GM21723 (cell line): ENCODE results near the gene ANKS6.
"Not testable (repeated sequence)": the region's sequence is repeated elsewhere in the genome, so short reads cannot be mapped to it uniquely, and the experiment has no call there.

Source experiments
- ATAC-seq: cut with Tn5 transposase; IDR thresholded peaks from one replicate; pipeline ENCODE4 v1.9.1; 2021; ENCODE audit warnings: mild to moderate bottlenecking, moderate library complexity; ENCODE audit not compliant: unreplicated experiment

ANKS6 gene

DNA sequence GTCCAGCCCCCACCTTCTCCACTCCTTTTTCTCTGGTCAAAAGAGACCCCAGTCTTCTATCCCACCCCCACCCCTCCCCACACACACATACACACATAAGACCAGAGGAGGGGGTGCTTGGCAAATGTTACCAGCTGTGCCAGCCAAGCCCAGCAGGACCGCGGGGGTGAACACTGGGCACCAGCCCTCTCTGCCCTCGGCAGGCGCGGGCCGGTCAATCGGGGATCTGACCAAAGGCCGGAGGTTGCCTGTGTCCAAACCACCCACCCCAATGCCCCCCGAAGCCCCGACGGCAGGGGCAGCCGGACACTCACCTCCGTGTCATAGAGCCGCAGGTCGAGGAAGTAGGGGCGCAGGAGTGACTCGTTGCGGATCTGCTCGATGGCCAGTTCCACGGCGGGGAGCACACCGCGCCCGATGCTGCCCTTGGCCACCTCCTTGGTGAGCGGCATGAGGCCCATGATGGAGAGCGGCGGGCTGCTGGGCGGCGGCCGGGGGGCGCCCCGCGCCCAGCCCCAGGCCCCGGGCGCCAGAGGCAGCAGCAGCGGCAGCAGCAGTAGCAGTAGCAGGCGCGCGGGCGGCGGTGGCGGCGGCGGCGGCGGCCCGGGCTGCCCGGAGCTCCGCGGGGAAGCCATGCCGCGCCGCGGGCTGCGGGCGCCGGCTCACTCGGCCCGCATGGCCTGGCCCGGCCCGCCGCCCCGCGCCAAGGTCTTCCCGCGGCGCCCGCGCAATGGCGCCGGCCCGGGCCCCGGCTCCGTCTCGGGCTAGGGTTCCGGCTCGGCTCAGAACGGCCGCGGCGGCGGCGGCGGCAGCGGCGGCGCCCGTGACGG, 88.0 kb downstream of the ANKS6 start:
- no peak for ATAC-seq

DNA sequence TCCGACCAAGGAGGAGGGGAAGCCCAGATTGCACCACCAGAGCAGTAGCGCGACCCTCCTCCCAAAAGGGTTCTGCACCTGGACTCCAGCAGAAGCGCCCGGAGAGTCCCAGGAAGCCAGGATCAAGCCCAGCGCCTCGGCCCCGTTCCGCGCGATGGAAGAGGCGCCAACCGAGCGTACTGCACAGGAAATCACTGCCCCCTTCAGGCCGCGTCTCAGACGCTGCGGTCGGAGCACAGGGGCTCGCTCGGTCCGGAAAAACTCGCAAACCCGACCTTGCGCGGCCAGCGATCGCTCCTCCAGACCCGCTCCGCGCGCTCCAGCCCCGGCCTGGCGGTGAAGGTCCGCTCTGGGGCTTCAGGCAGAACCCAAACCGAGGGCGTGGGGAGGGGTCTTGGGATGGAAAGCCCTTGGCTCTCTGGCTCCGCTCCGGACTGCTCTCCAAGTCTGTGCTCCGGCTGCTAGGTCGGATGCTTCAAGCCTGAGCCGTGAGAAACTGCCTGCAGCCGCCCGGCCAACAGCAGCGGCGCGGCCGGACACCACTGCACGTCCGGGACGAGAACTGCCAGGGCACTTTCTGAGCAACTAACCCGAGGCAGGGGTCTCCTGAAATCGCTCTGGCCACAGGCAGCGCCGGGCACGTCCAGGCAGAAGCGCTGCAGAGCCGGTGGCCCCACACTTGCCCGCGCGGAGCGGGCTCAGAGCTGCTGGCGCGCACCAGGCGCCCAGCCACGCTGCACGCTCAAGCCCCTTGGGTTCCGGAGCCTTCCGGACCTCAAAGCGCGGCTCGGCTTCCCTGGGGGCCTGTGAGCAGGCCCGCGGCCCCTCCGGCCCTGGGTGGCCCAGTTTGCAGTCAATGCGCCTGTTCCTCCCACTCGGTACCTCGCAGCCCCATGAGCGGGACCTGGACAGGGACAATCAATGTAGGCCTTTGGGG, 88.9 kb downstream of the ANKS6 start:
- ATAC-seq = peak; percentile 51

DNA sequence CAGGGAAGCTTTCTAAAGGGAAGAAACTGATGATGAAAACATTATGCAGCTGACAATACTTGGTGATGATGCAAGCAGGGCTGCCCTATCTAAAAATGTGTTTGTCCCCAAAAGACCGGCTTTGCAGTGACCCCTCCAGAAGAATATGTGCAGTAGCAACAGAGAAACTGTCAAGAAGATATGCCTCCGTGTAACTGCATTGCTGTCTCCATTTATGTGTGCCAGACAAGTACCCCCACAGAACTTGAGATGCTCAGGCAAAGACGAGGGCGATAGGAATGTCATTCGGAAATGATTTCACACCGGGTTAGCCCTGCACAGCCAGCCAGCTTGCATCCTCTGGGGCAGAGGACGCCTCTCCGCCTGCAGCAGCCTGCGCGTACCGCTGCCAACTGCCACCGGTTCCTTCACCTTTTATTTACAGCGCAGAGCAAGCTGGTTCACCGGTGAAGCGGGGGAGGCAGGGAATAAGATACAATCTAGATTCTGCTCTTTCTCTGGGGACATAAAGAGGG, 89.6 kb downstream of the ANKS6 start:
- no peak for ATAC-seq

DNA sequence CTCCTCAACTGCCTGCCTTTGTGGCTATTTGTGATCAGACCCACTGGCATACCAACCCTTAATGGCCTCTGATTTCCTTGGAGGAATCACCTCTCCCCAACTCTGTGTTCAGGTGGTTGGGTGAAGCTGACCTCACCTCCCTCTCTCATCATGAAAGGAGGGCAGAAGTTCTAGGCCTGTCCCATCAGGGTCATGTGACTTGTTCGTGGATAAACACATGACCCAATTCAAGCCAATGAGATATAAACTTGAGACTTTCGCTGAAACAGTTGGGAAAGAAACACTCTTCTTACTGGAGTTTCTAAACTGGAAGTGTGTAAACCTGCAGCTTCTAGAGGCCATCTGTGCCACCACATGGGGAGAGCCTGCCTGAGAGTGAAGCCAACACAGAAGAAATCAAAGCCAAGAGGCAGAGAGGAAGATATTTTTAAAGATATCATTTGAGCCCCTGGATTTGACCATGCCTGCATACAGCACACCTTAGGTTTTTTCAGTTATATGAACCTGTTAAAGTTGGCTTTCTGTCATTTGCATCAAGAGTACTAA, 93.4 kb downstream of the ANKS6 start:
- no peak for ATAC-seq

DNA sequence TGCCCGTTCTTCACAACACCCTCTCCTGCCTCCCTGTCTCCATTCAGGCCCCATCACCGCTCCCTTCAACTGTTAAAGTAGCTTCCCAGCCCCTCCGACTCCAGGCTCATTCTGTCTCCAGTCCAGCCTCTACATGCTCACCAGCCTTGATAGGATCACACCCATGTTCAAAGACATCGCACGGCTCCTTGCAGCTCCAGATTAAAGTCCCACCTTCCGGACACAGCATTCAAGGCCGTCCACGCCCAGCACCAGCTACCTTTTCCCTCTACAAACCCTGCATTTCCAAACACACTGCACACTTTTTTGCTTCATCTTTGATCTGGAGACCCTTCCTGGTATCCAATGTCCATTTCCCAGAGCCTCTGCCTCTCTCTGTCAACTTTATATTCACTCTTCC, 94.0 kb downstream of the ANKS6 start:
- no peak for ATAC-seq

DNA sequence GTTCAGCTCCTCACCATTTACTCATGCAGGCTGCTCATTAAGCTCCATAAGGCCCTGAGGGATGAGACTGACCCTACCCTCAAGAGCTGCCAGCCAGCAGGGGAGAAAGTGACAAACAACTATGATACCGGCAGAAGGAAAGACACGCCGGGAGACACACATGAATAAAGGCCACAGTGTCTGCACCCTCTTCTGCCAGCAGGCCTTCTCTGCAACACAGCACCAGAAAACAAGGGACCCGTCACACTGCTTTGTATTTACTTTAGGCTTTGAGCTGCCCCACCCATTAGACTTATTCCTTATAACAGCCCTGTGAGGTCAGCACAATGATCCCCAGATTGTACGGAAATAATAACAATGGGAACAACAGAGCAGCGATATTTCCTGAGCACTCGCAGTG, 94.8 kb downstream of the ANKS6 start:
- ATAC-seq = no peak

DNA sequence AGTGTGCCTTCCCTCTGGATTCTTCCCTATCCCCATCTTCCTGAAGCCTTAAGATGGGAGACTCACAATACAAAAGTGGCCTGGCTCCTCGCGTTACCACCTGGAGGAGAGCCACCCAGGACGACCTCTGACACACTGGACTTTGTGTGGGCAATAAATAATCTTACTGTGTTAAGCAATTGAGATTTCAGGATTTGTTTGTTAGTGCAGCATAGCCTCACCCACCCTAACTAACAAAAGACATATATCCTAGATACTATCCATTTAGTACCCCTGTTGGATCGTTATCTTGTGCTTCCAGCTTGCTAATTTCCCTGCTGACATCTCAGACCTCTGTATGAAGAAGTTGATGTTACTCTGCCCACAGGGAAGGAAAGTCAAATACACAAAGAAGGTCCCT, 95.6 kb downstream of the ANKS6 start:
- ATAC-seq = no peak

DNA sequence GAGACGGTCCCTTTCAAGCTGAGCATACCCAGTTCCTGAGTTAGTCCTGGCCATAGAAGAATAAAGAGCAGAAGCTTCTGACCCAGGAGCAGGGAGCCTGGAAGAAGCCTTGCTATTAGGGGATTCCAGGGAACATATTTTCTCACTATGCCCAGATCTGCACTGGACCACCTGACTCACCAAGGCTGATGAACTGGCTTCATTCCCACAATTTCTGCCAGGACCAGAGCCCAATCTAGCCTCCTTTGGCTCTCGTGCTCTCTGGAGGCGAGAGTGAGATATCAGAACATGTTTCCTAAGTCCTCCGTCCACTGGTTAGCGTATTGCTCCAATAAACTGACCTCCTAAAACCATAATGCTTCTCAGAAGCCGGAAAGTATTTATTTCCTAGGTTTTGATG, 97.5 kb downstream of the ANKS6 start:
- ATAC-seq = no peak

DNA sequence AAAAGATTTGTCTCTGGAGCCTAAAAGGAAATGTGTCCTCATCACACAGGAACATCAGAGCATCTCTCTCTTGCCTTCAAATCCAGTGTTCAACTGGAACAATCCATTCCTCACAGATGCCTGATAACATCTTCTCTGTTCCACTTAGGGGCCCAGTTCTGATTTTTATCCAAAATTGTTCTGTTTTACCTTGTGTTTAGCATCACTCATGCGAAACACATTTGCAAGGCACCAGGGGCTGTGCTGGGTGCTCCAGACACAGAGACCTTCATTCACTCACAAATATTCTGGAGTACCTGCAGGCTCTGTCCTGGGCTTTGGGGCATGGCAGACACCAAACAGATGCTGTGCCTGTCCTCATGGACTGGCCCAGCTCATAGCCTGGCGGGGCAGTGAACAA, 101.4 kb downstream of the ANKS6 start:
- no peak for ATAC-seq

DNA sequence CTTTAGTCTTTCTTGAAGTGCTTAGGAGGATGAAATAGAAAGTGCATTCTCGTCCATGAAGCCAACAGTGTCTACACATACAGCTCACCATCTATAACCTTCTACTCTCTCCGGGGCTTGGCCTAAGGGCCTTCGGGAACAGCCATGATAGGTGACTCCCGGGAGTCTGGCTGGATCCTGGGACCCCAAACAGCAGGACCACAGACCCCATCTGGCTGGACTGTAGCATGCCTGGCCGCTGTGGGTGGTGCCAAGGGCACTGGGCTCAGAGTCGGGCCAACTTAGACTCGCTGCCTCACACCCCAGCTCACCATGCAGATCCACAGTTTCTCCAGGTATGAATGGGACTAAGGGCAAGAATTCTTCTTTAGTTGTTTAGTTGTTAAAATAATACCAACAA, 104.0 kb downstream of the ANKS6 start:
- no peak for ATAC-seq

DNA sequence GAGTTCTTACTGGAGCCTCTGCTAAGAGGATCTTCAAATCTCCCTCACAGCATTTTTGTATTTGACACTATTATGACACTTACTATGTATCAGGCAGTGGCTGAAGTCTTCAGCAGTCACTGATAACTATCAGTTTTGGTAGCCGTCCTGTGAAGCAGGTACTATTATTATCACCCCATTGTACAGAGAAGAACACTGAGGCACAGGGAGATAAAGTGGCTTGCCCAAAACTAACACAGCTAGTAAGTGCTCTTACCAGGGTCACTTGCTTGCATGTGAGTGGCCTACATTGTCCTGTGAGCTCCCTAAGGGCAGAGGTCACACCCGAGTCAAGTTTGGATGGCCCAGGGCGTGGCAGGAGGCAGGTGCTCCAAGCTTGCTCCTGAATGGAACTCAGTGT, 104.5 kb downstream of the ANKS6 start:
- ATAC-seq = no peak

DNA sequence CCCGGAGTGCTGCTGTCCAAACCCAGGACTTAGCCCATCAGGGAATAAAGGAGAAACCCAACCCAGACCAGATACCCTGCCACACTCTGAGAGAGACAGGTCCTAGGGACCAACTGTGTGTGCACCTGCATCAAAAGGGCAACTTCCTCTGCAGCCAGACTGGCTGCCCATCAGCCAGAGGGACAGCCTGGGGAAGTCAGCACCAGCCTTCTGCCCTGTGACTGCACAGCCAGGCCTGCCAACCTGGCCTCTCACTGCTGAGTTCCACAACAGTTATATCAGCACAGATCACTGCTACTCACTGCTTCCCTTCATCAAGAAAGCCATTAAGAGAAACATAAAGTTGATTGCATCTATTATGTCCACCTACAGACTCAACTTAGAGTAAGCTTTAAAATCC, 105.7 kb downstream of the ANKS6 start:
- no peak for ATAC-seq

DNA sequence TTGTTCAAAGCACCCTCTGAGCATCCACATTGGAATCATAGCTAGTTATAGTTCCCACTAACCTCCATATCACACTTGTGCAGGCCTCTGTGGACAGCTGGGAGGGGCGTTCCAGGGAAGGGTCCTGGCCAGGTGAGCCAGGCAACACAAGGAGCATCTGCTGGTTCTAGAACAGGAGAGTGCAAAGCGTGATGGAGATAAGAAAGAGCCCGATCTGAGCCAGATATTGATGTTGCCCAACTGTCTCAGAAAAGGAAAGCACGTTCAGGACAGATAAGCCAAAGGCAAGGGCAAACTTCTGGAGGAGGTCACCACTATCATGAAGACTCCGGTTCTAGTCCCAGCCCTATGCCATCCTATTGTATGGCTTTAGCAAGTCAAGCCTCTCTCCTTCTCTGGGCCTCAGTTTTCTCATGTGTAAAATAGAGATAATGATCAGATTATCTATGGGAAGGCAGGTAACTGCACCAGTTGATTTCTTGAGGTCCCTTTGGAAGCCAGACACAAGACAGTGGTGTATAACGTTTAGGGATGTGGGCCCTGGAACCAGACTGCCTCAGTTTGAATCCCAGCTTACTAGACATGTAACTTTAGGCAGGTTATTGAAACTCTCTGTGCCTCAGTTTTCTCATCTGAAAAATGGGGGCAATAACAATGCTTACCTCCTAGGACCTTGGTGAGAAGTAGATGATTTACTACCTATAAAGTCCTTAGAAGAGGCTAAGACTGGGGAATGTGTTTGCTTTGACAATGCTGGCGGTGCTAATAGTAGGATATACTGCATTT, 107.5 kb downstream of the ANKS6 start:
- ATAC-seq = no peak

DNA sequence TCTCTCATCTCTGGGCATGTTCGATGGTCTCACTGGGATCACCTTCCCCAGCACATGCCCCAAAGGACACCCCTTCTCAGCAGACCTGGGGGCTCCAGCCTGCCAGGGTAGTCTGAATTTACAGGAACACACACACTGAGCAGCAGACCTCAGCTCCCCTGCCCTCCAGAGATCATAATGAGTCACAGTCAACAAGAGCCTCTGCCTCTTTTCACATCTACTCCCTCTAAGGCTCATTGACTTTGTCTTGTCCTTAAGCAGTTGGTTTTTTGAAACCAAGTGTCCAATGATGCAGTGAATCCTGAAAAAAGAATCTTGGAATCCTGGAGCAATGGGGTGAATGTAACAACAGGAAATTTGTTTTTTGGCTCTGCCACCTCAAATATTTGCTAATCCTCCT, 108.4 kb downstream of the ANKS6 start:
- no peak for ATAC-seq

DNA sequence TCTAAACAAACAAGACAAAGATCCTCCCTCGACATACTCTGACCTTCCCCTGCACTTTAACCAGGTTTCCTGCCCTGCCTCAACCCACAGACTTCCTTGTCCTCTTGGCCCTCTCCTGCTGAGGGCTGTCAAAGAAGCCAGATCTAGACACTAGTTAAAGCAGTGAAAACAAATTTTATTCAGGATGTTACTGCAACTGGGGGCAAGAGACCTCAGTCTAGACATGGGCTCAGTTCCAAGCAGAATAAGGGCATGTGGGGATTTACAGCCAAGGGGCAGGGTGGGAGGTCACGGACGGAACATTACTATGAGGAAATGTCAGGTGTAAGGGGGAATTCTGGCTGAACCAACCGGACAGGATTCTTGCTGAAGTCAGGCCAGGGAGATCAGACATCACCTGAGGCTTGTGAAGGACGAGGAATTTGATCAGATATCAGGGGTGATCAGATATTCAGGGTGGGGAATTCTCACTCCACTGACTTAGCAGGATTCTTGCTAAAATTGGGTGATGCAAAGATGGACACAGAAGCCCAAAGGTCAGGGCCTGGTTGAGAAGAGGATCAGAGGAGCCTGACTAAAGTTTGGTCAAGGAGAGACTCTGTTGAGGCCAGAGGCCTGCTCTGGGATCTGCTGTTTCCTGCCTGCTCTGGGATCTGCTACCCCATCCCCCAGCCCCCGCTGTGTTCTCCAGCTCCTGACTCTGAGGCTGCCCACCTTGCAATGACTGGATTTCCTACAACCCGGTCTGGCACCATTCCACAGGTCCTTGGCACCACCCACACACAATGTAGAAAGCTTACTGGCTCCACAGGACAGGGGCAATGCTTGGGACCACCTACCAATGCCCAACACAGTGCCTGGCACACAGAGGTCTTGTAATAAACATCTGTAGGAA, 109.1 kb downstream of the ANKS6 start:
- no peak for ATAC-seq

DNA sequence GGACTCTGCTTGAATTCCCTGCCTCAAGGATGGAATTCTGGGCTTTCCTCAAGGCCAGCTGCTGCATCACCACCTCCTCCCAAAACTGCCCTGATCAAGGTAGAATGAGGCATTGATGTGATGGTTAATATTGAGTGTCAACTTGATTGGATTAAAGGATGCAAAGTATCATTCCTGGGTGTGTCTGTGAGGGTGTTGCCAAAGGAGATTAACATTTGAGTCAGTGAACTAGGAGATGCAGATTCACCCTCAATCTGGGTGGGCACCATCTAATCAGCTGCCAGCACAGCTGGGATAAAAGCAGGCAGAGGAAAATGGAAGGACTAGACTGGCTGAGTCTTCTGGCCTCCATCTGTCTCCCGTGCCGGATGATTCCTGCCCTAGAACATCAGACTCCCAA, 111.5 kb downstream of the ANKS6 start:
- not testable (repeated sequence) for ATAC-seq
